ENCODE data around the gene SLC35B3. TPM values are rescaled to one million over a fixed set of nuclear protein-coding genes. Genes with fewer than 3 reads are reported as not detected.
"Not testable (repeated sequence)": the region's sequence is repeated elsewhere in the genome, so short reads cannot be mapped to it uniquely, and the experiment has no call there.

SLC35B3 gene
- polyA plus RNA-seq, 1 experiment: 38.2 TPM

DNA sequence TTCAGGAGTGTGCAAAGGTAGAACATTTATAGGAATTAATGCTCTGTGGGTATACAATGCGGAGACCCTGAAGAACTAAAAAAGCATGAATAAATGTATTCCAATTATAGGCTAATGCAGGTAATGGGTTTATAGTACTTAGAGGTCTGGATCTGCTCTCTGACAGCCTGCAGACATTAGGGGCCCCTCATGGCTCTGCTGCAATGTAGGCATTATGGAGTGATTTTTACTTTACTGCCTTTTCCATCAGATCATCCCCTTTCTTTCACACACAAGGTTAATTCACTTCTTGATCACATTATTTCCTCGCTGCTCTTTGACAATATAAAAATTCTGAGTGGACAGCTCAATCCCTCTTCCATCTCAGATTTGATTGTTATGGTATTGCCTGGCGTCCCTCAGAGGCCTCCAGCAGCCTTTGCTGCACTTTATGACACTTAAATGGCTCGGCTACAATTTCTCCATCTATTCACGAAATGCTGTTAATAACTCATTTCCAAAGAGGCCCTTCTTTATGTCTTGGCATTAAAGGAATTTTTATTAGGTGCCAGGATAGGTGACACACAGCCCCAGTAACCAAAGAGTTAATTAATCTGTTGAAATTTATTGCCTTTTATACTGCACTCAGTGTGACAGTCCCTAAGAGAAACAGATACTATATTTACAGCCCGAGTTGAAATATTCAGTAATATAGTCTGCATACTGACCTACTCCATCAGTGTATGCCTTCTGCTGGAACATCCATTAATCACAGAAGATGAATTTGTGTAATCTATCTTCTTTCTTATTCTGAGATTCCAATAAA lies 33.4 kb upstream of the SLC35B3 start:
- Histone ChIP-seq H3K9me3 (ENCODE audit: control insufficient read depth, insufficient read depth, low read length) (no peaks in the 10 kb centered on the region), H3K4me3 (ENCODE audit: low read depth, low read length) (no peak overlapping the region), H3K27ac (ENCODE audit: low read depth, low read length) (no peak overlapping the region), H3K27me3 (ENCODE audit: control insufficient read depth, insufficient read depth, low read length) (no peaks in the 10 kb centered on the region)
- DNase-seq (ENCODE audit: low read depth, low spot score): no peak
- ChIA-PET POLR2A (no interaction called here), CTCF (no interaction called here)
- TF ChIP-seq, protein P1, sequence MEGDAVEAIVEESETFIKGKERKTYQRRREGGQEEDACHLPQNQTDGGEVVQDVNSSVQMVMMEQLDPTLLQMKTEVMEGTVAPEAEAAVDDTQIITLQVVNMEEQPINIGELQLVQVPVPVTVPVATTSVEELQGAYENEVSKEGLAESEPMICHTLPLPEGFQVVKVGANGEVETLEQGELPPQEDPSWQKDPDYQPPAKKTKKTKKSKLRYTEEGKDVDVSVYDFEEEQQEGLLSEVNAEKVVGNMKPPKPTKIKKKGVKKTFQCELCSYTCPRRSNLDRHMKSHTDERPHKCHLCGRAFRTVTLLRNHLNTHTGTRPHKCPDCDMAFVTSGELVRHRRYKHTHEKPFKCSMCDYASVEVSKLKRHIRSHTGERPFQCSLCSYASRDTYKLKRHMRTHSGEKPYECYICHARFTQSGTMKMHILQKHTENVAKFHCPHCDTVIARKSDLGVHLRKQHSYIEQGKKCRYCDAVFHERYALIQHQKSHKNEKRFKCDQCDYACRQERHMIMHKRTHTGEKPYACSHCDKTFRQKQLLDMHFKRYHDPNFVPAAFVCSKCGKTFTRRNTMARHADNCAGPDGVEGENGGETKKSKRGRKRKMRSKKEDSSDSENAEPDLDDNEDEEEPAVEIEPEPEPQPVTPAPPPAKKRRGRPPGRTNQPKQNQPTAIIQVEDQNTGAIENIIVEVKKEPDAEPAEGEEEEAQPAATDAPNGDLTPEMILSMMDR (IDR thresholded peaks at IDR 0.05; ENCODE audit: low read depth, low read length): no peak

DNA sequence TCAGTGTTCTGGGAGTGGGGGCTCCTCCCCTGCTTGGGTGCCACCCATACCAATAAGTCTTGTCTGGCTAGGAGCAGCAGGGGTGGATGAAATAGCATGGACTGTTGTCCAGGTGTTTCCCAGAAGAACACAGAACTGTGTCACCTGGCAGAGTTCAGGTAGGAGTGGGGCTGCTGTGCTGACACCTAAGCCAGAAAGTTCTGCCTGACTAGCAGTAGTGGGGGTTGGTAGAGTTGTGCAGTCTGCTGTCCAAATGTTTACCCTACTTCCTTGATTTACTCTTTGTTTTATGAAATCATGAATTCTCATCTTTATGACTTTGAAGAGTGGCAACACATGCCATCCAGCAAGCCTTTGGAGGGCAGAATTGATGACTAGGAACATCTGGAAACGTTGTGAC lies 27.3 kb upstream of the SLC35B3 start:
- no peak for DNase-seq (ENCODE audit: low read depth, low spot score)
- H3K27ac ChIP-seq (ENCODE audit: low read depth, low read length): no peak overlapping the region
- H3K4me3 ChIP-seq (ENCODE audit: low read depth, low read length): no peak overlapping the region
- TF ChIP-seq, protein P1 (IDR thresholded peaks at IDR 0.05; ENCODE audit: low read depth, low read length): no peak
- ChIA-PET POLR2A (no interaction called here), CTCF (no interaction called here)
- no peaks in the 10 kb centered on the region for H3K9me3 ChIP-seq (ENCODE audit: control insufficient read depth, insufficient read depth, low read length)
- no peaks in the 10 kb centered on the region for H3K27me3 ChIP-seq (ENCODE audit: control insufficient read depth, insufficient read depth, low read length)

DNA sequence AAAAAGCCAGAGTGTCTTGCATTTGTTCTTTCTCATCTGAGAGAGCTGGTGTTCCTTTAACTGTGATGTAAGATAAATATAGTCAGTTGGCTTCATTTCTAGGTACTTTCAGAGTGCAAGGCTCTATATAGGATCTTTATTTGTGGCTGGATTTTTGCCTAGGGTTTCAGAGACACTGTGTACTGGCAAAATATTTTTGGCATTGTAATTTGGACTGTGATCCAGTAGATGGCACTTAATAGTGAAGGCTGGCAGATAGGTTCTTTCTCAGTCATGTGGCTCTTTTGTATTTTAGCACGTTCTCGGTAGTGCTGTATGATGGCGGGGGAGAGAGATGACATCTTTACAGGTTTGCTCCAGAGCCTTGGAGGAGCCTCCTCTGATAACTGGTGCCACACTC lies 26.8 kb upstream of the SLC35B3 start:
- TF ChIP-seq, protein P1 (IDR thresholded peaks at IDR 0.05; ENCODE audit: low read depth, low read length): no peak
- Histone ChIP-seq H3K27me3 (ENCODE audit: control insufficient read depth, insufficient read depth, low read length) (no peaks in the 10 kb centered on the region), H3K4me3 (ENCODE audit: low read depth, low read length) (no peak overlapping the region), H3K27ac (ENCODE audit: low read depth, low read length) (no peak overlapping the region), H3K9me3 (ENCODE audit: control insufficient read depth, insufficient read depth, low read length) (no peaks in the 10 kb centered on the region)
- ChIA-PET CTCF (no interaction called here), POLR2A (no interaction called here)
- no peak for DNase-seq (ENCODE audit: low read depth, low spot score)

DNA sequence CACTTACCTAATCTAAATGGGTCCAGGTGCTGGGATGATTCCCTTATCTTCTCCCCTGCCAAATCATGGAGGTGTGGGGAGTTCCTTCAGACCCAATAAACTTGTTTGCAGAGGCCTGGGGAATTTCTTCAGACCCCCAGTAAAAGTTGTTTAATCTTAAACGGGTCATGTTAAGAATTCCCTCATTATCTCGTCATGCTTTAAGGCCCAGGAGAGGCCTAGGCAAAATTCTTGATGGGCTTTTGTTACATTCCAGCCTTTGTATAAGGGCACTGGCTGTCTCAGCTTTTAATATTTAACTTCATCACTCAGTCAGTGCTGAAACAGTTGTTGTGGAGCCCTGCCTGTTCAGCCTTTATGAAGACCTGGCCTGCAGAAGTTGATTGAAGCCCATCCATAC lies 11.0 kb upstream of the SLC35B3 start:
- ChIA-PET CTCF (no interaction called here), POLR2A (no interaction called here)
- Histone ChIP-seq H3K4me3 (ENCODE audit: low read depth, low read length) (no peak overlapping the region), H3K27ac (ENCODE audit: low read depth, low read length) (no peak overlapping the region), H3K27me3 (ENCODE audit: control insufficient read depth, insufficient read depth, low read length) (no peaks in the 10 kb centered on the region), H3K9me3 (ENCODE audit: control insufficient read depth, insufficient read depth, low read length) (no peaks in the 10 kb centered on the region)
- DNase-seq (ENCODE audit: low read depth, low spot score): no peak
- TF ChIP-seq, protein P1 (IDR thresholded peaks at IDR 0.05; ENCODE audit: low read depth, low read length): no peak

DNA sequence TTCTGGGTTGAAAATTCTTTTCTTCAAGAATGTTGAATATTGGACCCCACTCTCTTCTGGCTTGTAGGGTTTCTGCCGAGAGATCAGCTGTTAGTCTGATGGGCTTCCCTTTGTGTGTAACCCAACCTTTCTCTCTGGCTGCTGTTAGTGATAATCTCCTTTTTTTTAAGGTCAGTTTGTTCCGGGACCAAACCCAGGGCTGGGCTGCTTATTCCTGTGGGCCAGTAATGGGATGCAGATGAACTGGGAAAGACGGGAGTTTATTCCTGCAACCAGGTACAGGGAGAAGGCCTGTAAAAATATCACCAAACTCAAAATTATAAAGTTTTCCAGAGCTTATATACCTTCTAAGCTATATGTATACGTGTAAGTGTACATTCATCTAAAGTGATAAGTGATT lies 10.6 kb upstream of the SLC35B3 start:
- H3K27ac ChIP-seq (ENCODE audit: low read depth, low read length); H3K4me3 ChIP-seq (ENCODE audit: low read depth, low read length); DNase-seq (ENCODE audit: low read depth, low spot score); H3K27me3 ChIP-seq (ENCODE audit: control insufficient read depth, insufficient read depth, low read length); POLR2A ChIA-PET; H3K9me3 ChIP-seq (ENCODE audit: control insufficient read depth, insufficient read depth, low read length); CTCF ChIA-PET: not testable (repeated sequence)
